ENCODE results near the gene CC2D1A.
A peak's percentile ranks its signal among the peaks of the same experiment; 100 is the strongest.

Gene CC2D1A

DNA sequence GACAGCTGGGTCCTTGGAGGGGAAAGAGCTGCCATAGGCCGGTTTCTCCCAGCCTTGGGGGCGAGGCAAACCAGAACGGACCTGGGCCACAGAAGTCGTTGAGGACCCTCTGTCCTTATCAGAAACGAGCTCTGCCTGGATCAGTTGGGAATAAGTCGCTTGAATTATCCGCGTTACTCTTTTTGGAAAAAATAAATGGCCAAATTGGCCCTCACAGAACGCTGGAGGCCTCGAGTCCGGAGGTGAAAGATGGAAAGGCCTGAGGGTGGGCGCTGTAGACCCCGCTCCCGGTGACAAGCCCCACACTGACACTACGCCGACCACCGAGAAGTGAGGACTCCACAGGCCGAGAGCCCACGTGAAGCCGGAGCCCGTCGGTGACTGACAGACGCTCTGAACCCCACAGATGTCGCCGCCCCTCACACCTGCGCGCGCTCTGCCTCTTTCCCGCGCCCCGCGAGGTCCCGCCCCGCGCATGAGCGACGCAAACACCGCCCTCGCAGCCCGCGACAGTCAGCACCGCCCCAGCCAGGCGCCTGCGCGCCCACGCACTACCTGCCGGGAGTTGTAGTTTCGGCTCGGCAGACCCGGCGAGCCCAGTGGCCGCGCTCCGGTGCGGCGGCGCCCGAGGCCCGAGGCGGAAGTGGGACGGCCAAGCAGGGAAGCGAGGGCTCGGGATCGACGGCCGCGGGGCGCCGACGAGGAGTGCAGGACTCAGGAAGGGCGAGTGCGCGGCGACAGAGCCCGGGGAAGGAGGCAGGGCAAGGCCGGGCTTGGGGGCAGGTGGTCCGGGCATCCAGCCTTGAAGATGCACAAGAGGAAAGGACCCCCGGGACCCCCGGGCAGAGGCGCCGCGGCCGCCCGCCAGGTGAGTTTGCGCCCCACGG lies at the start of gene CC2D1A, which contains the start of gene BRME1:
Gene CC2D1A, plus strand, starts transcription at position 568 of the 887 bp plus-strand sequence. Its CDS starts 241 bp downstream, at position 809.
Gene BRME1, minus strand, starts transcription at position 484 of the 887 bp plus-strand sequence. CDS start 1,225 bp downstream, outside the sequence.
- peak; percentile 69 for DNase-seq (ENCODE audit: low read depth)

DNA sequence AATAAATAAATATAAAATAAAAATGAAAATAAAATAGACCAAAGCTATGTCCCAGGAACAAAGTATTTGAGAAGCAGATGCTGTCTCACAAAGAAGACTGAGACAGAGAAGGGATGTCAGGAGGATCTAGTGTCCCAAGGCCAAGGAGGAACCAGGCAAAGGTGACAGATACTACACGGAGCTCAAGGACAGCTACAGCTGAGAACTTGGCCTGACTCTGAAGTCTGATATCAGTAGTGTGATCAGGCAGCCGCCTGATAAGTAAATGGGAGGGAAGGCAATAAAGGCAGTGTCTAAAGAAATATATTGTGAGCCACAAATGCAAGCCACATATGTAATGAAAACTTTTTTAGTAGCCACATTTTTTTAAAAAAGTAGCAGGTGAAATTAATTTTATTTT lies 49.5 kb upstream of the CC2D1A start:
- no peak for DNase-seq (ENCODE audit: low read depth)

DNA sequence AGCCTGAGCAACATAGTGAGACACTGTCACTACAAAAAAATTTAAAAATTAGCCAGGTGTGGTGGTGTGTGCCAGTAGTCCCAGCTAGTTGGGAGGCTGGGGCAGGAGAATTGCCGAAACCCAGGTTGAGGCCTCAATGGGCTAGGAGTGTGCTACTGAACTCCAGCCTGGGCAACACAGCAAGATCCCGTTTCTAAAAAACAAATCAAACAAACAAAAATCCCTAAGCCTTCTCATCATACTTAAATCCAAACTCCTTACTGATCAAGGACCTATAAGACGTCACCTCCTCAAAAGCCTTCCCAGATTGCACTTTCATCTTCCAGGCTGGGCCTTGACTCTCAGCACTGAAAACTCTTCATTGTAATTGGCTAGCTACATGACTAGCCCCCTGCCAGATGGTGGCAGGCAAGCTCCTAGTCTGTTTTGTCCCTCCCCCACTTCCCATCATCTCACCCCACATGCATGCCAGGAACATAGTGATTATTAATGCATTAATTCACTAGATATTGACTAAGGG lies 46.6 kb upstream of the CC2D1A start:
- DNase-seq (ENCODE audit: low read depth) = no peak

DNA sequence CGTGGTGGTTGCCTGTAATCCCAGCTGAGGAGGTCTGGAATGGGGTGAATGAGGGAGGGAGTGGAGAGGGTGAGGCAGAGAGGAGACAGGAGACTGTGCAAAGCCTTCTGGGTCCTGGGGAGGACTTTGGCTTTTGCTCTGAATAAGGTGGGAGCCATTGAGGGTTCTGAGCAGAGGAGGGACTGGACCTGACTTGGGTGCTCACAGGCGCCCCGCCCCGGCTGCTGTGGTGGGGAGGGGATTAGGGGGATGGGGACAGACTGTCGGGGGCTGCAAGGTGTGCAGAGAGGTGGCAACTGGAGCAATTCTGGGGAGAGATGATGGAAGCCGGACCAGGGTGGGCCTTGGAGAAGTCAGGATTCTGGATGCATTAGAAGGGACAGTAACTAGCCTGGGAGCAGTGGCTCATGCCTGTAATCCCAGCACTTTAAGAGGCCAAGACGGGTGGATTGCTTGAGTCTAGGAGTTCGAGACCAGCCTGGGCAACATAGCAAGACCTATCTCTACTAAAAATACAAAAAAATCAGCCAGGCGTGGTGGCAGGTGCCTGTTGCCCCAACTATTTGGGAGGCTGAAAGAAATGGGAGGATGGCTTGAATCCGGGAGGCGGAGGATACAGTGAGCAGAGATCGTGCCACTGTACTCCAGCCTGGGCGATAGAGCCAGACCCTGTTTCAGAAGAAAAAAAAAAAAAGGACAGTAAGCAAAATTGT lies 45.2 kb upstream of the CC2D1A start:
- DNase-seq (ENCODE audit: low read depth) = no peak

DNA sequence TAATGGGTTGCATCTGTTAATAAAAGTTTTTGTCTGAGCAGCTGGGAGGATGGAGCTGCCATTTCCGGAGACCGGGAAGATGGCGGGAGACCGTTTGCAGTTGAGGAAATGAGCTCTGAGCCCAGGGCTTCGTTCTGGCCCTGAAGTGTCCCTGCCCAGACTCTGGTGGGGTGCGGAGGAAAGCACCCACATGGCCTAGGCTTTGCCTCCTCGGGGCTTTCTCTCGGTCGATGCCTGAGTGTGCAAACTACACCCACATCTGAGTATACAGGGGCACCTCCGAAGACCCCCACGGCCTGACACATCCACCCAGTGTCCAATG lies 44.6 kb upstream of the CC2D1A start:
- no peak for DNase-seq (ENCODE audit: low read depth)

DNA sequence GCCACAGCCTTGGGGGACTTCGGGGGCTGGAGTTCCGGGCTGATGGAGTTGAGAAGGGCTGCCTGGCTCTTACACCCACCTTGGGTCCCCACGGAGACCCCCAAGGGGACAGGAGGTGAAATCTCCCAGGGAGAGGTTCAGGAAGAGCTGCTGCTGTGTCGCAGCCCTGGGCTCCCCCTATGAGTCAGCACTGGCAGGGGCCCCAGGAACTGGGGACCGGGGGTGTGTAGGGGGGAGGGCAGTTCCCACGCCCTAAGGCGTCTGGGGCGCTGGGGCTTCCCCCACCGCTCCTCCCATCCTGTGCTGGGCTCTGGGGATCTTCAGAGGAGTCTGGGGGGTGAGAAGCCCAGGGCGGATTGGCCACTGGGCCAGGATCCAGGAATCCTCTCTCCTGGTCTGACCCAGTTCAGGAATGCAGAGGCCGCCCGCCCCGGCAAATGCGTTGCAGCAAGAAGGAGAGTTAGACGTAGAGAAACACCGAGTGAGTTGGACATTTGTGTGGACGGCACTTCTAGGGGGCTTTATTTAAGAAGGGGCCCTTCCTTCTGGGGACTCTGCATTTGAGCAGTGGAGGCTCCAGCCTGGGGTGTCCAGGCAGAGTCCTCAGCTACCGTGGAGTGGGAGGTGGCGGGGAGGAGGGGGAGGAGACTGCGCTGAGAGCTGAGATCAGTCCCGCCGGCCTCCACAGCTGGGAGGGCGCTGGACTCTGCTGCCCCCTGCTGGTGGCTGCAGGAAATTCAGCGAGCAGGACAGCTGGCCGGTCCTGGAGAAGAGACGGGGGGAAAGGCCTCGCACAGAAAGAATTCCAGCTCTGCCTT lies 44.1 kb upstream of the CC2D1A start:
- peak; percentile 77 for DNase-seq (ENCODE audit: low read depth)

DNA sequence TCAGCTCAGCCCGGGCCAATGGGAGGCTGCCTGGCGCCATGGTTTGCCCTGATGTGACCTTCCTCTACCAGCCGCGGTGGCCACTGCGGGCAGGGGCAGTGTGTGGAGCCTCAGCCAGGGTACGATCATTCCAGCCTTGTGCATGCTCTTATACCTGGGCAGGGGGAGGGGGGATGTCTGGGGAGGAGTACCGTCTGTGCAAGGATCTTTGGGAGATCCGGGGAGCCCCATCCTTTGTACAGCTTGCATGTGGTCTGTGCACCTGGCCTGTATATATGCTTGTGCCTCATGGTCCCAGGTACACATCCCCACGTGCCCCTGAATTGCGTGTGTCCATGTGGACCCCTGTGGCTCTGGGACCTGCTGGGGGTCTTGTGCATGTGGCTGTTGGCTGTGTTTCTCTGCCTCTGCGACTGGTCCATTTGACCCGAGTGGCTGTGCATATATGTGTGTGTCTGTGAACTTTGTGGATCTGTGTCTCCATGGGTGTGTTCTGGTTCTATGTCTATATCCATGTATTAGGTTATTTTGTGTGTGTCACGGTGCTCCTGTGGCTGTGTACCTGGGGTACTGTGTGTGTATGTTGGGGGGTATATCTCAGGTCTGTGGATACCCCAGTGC lies 41.8 kb upstream of the CC2D1A start:
- no peak for DNase-seq (ENCODE audit: low read depth)

DNA sequence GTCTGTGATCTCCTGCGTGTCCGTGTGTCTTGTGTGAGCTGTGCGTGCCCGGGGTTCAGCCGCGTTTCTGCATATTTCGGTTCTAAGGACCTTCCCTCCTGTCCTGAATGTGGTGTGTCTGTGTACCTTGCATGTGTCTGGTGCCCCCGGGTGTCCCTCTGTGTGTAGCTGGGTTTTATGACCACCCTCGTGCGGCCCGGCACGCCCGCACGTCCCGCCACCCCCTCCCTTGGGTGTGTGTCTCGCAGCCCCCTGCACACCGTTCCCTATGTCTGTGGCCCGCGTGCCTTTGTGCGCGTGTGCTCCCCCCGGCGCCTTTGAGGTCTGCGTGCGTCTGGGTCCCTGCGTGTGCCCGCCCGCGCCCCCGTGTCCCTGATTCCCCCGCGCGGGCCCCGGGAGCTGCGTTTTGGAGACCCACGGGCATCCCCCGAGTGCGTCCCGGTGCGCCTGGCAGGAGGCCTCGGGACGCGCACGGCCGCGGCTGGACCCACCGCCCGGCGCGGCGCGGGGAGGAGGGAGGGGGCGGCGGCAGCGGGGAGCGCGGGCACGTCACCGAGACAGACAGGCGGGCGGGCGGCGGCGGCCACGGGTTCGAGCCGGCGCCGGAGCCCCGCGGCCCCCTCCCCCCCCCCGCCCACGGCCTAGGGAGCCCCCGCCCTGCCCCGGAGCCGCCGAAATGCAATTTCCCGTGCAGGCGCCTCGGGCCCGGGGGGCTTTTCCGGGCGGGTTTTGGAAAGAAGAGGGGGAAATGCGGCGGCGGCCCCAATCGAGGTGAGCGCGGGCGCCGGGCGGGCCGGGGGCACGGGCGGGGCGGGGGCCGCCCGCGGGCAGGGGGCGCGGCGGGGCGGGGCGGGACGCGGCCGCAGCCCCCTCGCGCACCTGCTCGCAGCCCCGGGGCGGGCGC lies 41.1 kb upstream of the CC2D1A start:
- no peak for DNase-seq (ENCODE audit: low read depth)

DNA sequence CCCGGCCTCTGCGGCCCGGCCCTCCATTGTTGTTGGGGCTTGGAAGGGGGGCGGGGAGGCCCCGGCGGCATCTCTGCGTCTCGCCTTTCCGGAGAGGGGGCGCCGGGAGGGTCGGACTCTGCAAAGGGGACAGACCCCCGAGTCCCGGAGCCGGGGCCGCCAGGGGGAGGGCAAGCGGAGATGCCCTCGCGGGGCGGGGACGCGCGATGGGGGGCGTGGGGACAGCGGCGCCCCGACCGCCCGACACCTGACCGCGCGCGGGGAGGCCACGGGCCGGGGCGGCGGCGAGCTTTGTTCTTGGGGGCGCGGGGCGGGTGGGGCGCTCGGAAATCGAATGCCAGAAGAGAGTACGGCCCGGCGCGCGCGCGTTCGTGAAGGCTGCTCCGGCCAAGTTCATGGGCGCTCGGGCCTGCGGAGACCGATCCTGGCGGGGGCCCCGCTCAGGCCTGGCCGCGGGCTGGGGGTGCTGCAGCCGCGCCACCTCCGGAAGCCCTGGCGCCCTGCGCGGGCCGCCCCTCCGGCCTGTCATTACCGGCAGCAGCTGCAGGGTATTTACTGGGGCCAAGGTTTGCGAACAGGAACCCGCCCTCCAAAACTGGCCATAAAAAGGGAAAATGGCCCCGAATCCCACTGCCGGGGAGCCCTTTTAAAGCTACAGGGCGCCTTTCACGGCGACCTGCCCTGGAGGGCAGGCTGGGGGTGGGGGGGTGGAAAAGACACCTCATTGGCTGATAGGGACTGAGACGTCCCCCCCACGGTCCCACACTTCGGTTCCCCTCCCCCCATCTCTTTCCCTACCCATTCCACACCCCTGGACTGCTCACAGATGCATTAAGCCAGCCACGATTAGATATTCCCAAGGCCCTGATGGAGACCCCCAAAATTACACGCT lies 40.2 kb upstream of the CC2D1A start:
- DNase-seq (ENCODE audit: low read depth) = no peak

DNA sequence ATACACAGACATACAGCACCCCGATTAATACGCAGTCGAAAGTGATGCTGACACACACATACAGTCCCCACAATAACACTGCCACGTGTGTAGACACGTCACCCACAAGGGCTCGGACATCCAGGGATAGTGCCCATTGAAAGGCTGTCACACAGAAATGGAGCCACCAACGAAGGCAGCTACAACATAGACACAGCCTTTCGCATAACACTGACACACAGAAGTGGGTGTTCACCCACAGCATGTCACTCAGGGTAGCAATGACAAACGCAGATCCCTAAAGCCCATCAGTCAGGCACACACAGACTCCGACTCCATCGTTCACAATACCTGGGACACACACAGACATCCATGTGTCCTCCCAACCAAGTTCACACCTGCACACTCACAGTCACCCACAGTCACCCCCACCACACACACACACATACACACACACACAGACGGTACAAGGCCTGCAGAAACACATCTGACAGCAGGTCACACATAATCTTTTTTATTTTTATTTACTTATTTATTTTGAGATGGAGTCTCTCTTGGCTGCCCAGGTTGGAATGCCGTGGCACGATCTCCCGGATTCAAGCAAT lies 39.4 kb upstream of the CC2D1A start:
- DNase-seq (ENCODE audit: low read depth) = no peak

DNA sequence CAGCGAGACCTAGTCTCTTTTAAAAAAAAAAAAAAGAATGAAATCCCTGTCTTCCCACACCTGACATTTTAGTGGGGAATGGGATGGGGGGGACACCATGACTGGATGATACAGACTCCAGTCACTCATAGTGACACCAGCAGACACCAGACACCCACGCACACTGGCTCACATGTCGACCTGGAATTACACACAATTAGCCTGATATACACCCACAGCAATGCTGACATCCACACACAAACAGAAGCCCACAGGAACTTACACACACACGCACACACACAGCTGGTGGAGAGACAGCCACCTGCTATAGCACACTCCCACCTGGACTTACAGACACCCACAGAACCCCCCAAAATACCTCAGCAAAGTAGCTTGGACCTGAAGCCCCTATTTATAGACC lies 37.3 kb upstream of the CC2D1A start:
- no peak for DNase-seq (ENCODE audit: low read depth)

DNA sequence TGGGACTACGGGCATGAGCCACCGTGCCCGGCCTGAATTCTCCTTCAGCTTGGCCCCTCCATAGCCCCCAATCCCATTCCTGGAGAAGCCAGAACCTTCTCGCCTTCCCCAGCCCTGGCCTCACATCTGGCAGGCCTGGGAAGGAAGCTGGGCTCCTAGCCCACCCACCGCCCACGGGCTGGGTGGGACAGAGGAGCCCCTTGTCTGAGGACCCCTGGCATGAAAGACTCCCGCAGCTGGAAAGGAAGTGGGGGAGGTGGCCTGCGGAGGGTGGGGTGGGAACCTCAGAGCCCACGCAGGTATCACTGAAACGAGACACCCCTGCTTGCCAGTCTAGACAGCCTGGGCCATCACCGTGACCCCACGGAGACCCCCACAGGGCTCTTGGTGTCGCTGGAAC lies 36.7 kb upstream of the CC2D1A start:
- no peak for DNase-seq (ENCODE audit: low read depth)

DNA sequence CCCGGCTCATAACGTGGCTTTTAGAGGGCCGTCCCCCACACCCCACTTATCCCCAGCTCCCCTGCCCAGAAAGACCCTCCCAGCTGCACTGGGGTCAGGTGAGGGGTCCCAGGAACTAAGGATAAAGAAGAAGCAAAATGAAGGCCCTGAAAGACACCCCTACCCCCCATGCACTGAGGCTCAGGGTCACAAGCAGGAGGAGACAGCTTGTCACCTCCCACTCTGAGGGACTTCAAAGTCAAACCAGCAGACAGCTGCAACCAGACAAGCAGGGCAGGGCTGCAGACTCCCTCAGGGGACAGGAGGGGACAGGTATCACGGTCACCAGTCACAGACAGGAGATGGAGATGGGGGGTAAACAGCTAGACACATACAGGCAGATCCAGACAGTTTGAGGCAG lies 35.1 kb upstream of the CC2D1A start:
- DNase-seq (ENCODE audit: low read depth) = no peak

DNA sequence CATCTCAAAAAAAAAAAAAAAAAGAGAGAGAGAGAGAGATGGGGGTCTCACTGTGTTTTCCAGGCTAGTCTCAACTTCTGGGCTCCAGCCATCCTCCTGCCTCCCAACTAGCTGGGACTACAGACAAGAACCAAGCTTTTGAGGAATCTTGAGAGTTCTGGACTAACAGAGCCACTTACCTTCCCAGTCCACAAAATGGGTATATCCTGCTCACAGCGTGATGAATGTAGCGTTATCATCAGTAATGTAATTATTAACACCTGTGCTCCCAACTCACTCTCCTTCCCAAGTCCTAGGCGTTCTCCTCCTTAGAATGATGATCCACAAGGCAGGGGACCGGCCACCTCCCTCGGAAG lies 33.7 kb upstream of the CC2D1A start:
- DNase-seq (ENCODE audit: low read depth) = no peak

DNA sequence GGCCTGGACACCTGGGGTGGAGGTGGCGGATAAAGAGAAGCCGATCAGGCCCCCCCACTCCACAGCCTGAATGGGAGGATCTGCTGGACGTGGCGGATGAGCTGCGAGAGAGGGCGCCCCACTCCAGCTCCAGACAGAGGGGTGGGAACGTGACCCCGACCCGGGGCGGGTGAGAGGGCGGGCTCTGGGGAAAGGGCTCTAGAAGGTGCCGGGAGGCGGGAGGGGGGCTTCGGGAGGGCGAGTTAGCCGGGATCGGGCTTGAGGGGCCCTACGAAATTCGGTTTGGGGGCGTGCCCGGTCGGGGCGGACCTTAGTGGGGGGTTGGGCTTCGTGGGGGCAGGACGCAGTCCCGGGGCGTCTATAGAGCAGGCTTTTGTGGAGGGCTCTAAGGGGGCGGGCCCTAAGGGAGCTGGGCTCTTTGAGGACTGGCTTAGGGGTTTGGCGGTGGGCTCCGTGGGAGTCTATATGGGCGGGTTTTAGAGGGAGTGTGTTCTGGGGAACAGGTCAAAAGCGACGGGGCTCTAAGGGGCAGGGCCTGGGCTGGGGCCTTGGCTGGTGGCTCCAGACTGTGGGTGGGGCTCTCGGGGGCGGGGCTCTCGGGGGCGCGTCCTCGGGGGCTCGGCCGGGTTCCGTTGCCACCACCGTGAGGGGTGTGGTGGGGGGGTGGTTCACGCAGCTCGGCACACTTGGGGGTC lies 33.2 kb upstream of the CC2D1A start:
- DNase-seq (ENCODE audit: low read depth) = no peak

DNA sequence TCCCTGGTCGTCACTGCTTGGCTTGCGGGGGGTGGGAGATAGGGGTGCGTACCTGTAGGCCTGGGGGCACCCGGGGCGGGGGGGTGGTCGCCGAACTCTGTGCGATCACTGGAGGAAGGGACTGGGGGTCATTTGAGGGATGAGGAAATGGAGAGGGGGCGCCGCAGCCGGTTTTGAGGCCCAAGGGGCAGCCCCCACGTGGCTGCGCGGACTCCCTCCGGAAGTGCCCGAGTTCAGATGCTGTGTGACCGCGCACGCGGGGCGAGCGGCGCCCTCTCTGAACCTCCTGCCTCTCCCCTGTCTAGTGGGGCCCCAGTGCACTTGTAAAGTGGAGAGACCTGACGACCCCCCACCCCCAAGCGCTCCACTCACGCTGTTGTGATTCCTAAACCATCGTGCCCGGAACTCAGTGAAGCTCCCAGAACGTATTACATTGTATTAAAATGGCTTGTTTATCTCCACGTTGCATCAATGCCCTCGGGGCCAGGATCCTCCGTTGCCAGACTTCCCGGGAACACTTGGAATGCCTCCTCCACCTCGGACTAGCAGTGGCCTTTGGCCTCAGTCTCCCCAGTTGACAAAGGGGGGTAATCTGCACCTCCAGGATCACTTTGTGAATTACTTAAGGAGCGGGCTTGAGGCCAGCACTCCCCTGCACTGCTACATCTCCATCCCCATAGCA lies 32.0 kb upstream of the CC2D1A start:
- DNase-seq (ENCODE audit: low read depth) = no peak

DNA sequence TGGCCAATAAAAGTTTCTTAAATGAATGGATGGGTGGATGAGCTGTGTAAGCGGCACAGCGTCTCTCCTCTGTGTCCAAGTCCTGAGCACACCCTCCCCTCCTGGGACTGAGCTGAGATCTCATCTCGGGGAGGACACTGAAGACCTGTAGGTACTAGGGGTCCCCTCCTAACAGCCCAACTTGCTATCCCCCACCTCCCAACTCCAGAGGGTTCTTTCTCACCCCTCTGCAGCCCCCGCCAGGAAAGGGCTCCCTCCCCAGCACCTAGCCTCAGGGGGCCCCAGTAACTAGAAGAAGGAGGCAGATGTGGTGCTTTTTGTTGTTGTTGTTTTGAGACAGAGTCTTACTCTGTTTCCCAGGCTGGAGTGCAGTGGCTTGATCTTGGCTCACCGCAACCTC lies 30.2 kb upstream of the CC2D1A start:
- no peak for DNase-seq (ENCODE audit: low read depth)

DNA sequence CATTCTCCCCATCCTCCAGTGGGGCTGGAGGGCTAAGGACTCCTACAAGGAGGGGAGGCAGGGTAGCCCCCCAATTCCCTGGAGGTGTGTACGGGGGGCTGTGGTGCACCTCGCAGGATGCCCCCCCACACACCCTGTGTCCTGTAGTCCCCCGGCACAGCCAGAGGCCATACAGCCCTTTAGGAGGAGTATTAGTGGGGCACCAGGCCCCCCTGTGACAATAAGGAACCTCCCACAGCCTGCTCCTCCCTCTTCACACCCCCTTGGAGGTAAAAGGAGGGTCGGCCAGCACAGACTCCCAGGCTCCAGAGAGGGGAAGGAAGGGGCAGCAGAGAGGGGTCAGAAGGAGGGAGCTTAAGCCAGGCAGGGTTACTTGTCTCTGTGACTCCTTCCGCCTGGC lies 29.2 kb upstream of the CC2D1A start, which contains the start of gene NANOS3:
Gene NANOS3, plus strand, starts transcription at position 301 of the 400 bp plus-strand sequence. CDS start 115 bp downstream, outside the sequence.
- no peak for DNase-seq (ENCODE audit: low read depth)

Measured in stromal cell of bone marrow (primary cell).